Loucy (cell line): ENCODE data around the gene GMPR2.

Experiments used
- CTCF ChIP-seq: fragments of 200-600 bp; sonication (generic); conservative IDR thresholded peaks from 2 replicates; pipeline ENCODE4 v1.5.1; 2014; ENCODE audit warnings: mild to moderate bottlenecking, antibody characterized with exemption, low read length
- EZH2phosphoT487 ChIP-seq: fragments of 200-600 bp; IDR thresholded peaks from 2 replicates; pipeline ENCODE4 v1.6.1; 2018; ENCODE audit warnings: antibody characterized with exemption, mild to moderate bottlenecking, moderate library complexity, borderline replicate concordance

GRCh38 chr14:24233538-24233866 lies 773 bp downstream of the GMPR2 start:
- no peak for TF ChIP-seq CTCF
- TF ChIP-seq EZH2phosphoT487, result no peak
